A549 treated with CORT108297 at 1 μM for 4 hours (cell line): ENCODE data around the gene RC3H1. TPM values are rescaled to one million over a fixed set of nuclear protein-coding genes. Genes with fewer than 3 reads are reported as not detected.

Experiments
- total RNA-seq: library from RNA; stranded (reverse); fragments of 200-300 nt; extraction: Qiagen RNA extraction; gene quantifications from 5 replicates; pipeline ENCODE4 v1.2.3, GENCODE V29; 2022

RC3H1 gene
- total RNA-seq: 4.8 to 6.6 TPM (median 5.5 TPM) in 5 replicates

GRCh38 chr1:174022080-174022975, at the start of gene RC3H1:
TSS of gene RC3H1 (minus strand) at chr1:174022357. CDS start at chr1:173992985, 29,372 bp downstream.

GRCh38 chr1:173917149-173917548, 105.0 kb downstream of the RC3H1 start, which contains the start of gene SERPINC1:
TSS of gene SERPINC1 (minus strand) at chr1:173917327. CDS start at chr1:173917259, 68 bp downstream.

Other genes with a start within 250 kb of the RC3H1 start
- 37.7 to 48.0 TPM (median 42.3 TPM) in 5 replicates for gene DARS2, start 197.7 kb downstream of the RC3H1 start, total RNA-seq
- 11.8 to 12.7 TPM (median 12.5 TPM) in 5 replicates for gene CENPL, start 197.5 kb downstream of the RC3H1 start, total RNA-seq
- 293 to 333 TPM (median 300 TPM) in 5 replicates for gene GAS5, start 154.4 kb downstream of the RC3H1 start, total RNA-seq
- gene ZBTB37, start 154.0 kb downstream of the RC3H1 start, total RNA-seq: 1.1 to 1.5 TPM (median 1.4 TPM) in 5 replicates
- 0.06 to 0.23 TPM (median 0.09 TPM) in 4 of 5 replicates, not detected in the other for gene SERPINC1, start 105.0 kb downstream of the RC3H1 start, total RNA-seq
- 4.1 to 6.6 TPM (median 5.0 TPM) in 5 replicates for gene RABGAP1L, start 137.2 kb upstream of the RC3H1 start, total RNA-seq